Adrenal gland (tissue), 5 donors: ENCODE data around the gene ANO2.
"Not testable (repeated sequence)": the region's sequence is repeated elsewhere in the genome, so short reads cannot be mapped to it uniquely, and the experiment has no call there.

Source experiments
- POLR2A ChIP-seq, 2 donors: fragments of 450-650 bp; IDR thresholded peaks; one replicate each; pipeline ENCODE4 v1.6.1; 2017; ENCODE audit warnings: antibody characterized with exemption in 2 of 2, mild to moderate bottlenecking in 2 of 2, moderate library complexity in 1 of 2
- TF ChIP-seq, protein P1 (sequence below), 6 experiments: fragments of 450-650 bp in 4 of 6; fragments of 200-600 bp in 2 of 6; sonication (generic) in 1 of 6; IDR thresholded peaks; 1 replicate in 5 of 6; 2 replicates in 1 of 6; pipeline versions ENCODE4 v1.5.1 to v1.8.0; 2016 to 2021; ENCODE audit warnings: antibody characterized with exemption in 6 of 6, mild to moderate bottlenecking in 2 of 6, moderate library complexity in 1 of 6
- donor health status: DM: no; HTN: no; CAD: no.

DNA sequence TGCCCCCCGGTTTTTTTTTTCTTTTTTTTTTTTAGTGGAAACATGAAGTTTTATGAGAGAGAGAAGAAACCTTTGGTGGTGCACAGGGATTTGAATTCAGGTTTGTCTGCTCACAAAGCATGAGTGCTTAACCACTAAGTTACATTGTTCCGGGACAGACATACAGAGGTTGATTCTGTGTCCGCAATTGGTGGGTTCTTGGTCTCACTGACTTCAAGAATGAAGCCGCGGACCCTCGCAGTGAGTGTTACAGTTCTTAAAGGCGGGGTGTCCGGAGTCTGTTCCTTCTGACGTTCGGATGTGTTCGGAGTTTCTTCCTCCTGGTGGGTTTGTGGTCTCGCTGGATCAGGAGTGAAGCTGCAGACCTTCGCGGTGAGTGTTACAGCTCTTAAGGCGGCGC lies 57.2 kb downstream of the ANO2 start:
- TF ChIP-seq, protein P1, sequence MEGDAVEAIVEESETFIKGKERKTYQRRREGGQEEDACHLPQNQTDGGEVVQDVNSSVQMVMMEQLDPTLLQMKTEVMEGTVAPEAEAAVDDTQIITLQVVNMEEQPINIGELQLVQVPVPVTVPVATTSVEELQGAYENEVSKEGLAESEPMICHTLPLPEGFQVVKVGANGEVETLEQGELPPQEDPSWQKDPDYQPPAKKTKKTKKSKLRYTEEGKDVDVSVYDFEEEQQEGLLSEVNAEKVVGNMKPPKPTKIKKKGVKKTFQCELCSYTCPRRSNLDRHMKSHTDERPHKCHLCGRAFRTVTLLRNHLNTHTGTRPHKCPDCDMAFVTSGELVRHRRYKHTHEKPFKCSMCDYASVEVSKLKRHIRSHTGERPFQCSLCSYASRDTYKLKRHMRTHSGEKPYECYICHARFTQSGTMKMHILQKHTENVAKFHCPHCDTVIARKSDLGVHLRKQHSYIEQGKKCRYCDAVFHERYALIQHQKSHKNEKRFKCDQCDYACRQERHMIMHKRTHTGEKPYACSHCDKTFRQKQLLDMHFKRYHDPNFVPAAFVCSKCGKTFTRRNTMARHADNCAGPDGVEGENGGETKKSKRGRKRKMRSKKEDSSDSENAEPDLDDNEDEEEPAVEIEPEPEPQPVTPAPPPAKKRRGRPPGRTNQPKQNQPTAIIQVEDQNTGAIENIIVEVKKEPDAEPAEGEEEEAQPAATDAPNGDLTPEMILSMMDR (IDR thresholded peaks at IDR 0.05): not testable (repeated sequence)
- TF ChIP-seq POLR2A (IDR thresholded peaks at IDR 0.05): not testable (repeated sequence)
